SJSA1 (cell line): Measurements from ENCODE around the gene NCKAP5. TPM values are rescaled to one million over a fixed set of nuclear protein-coding genes. Genes with fewer than 3 reads are reported as not detected.
"Not testable (repeated sequence)": the region's sequence is repeated elsewhere in the genome, so short reads cannot be mapped to it uniquely, and the experiment has no call there.

ENCODE experiments used
- DNase-seq, 2 experiments: peaks; one replicate each; pipeline ENCODE4 v3.0.0-alpha.2; 2015 to 2020; ENCODE audit warnings: low spot score in 2 of 2, low read depth in 1 of 2
- H3K27ac ChIP-seq: fragments of 250-450 bp; sonication (Bioruptor Pico); 2 replicates; pipeline ENCODE4 v1.5.1; 2020; ENCODE audit warnings: mild to moderate bottlenecking, moderate library complexity
- H3K27me3 ChIP-seq: fragments of 250-450 bp; sonication (Bioruptor Pico); replicated peaks from 2 replicates; pipeline ENCODE4 v1.5.1; 2020; ENCODE audit warnings: mild to moderate bottlenecking, moderate library complexity
- H3K36me3 ChIP-seq: fragments of 250-450 bp; sonication (Bioruptor Pico); 2 replicates; pipeline ENCODE4 v1.5.1; 2020; ENCODE audit warnings: mild to moderate bottlenecking
- H3K4me1 ChIP-seq: fragments of 250-450 bp; sonication (Bioruptor Pico); replicated peaks from 2 replicates; pipeline ENCODE4 v1.6.1; 2021; ENCODE audit warnings: mild to moderate bottlenecking
- H3K4me3 ChIP-seq: fragments of 250-450 bp; sonication (Bioruptor Pico); 2 replicates; pipeline ENCODE4 v1.5.1; 2020; ENCODE audit warnings: mild to moderate bottlenecking
- H3K9me3 ChIP-seq: fragments of 250-450 bp; sonication (Bioruptor Pico); replicated peaks from 2 replicates; pipeline ENCODE4 v1.5.1; 2020; ENCODE audit warnings: mild to moderate bottlenecking
- total RNA-seq: library from RNA; depleted of rRNA; stranded (reverse); fragments of >200 nt; shearing (Covaris generic); gene quantifications from 2 replicates; pipeline ENCODE4 v1.2.3, GENCODE V29; 2014

Gene NCKAP5
- total RNA-seq, 1 experiment from 2014 or later, result 2.5 TPM

- H3K4me1 ChIP-seq, result peaks cover 9% of the 10 kb centered on the region
- no peaks in the 10 kb centered on the region for H3K36me3 ChIP-seq
- H3K27ac ChIP-seq, result no peak overlapping the region
- H3K4me3 ChIP-seq, result no peak overlapping the region
- H3K27me3 ChIP-seq, result no peaks in the 10 kb centered on the region
- H3K9me3 ChIP-seq, result no peaks in the 10 kb centered on the region
- no peak for DNase-seq
Measured at GRCh38 chr2:133218204-133218603, 350.1 kb downstream of the NCKAP5 start.

DNA sequence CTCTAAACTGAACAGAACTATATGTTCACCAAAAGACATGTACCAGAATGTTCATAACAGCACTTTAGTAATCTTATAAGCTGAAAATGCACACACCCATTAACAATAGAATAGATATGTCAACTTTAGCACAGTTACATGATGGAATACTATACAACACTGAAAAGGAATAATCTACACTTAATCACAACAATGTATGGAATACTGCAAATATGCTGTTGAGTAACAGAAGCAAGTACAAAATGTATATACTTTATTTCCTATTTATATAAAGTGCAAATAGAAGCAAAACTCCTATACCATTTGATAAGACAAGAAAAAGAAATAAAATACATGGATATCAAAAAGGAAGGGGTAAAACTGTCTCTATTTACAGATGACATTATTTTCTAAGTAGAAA lies 352.8 kb downstream of the NCKAP5 start:
- Histone ChIP-seq H3K4me3 (no peak overlapping the region), H3K27me3 (no peaks in the 10 kb centered on the region), H3K36me3 (no peaks in the 10 kb centered on the region), H3K27ac (no peak overlapping the region), H3K4me1 (peaks cover 16% of the 10 kb centered on the region), H3K9me3 (no peaks in the 10 kb centered on the region)
- DNase-seq, result no peak

- Histone ChIP-seq H3K36me3 (no peaks in the 10 kb centered on the region), H3K4me1 (peaks cover 16% of the 10 kb centered on the region), H3K27ac (peak overlapping the region; percentile 25; the same call in 1 of the 2 replicates), H3K27me3 (no peaks in the 10 kb centered on the region), H3K4me3 (no peak overlapping the region), H3K9me3 (no peaks in the 10 kb centered on the region)
- peak in 1 of 2 experiments; percentile 12 for DNase-seq
Measured at GRCh38 chr2:133213651-133214050, 354.6 kb downstream of the NCKAP5 start.

DNA sequence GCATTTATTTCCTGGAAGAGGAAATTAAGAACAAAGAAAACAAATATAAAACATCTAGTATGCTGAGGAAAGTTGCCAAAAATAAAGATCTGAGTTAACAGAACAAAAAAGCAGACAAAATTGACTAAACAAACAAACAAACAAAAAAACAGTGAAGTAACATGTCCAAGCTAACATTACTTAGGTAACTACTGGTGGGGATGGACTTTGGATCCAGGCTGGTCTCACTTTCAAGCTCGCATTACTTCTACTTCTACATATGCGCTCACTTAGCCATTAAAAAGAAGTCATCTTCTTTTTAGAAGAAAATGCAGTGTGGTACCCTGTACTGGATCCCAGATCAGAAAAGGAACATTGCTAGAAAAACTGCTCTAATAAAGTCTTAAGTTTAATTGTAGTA lies 358.9 kb downstream of the NCKAP5 start:
- Histone ChIP-seq H3K9me3 (peaks cover 5% of the 10 kb centered on the region; the same call in 1 of the 2 replicates), H3K4me1 (peaks cover 16% of the 10 kb centered on the region), H3K4me3 (no peak overlapping the region), H3K27ac (no peak overlapping the region), H3K27me3 (no peaks in the 10 kb centered on the region), H3K36me3 (no peaks in the 10 kb centered on the region)
- no peak for DNase-seq

GRCh38 chr2:133206666-133207065 lies 361.6 kb downstream of the NCKAP5 start:
- not testable (repeated sequence) for H3K4me1 ChIP-seq, H3K27ac ChIP-seq, H3K4me3 ChIP-seq, H3K36me3 ChIP-seq, DNase-seq, H3K9me3 ChIP-seq, H3K27me3 ChIP-seq

DNA sequence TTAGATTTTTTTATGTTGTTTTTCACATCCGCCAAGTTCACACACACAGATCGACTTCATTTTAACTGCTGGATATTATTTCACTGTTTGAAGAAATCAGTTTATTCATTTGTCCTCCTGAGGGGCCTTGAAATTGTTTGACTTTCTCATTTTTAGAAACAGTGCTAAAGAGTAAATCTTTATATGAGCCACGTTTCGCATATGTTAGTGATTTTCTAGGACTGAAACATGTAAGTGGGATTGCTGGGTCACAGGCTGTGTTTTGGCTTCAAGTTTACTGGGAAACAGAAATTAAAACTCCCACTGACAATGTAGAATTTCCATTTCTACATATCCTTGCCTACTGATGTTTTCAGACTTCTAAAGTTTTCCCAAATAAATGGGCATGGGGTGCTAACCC lies 363.8 kb downstream of the NCKAP5 start:
- Histone ChIP-seq H3K36me3 (no peaks in the 10 kb centered on the region), H3K27ac (no peak overlapping the region), H3K4me3 (no peak overlapping the region), H3K27me3 (no peaks in the 10 kb centered on the region), H3K9me3 (peaks cover 5% of the 10 kb centered on the region; the same call in 1 of the 2 replicates), H3K4me1 (peaks cover 21% of the 10 kb centered on the region)
- DNase-seq, result no peak

DNA sequence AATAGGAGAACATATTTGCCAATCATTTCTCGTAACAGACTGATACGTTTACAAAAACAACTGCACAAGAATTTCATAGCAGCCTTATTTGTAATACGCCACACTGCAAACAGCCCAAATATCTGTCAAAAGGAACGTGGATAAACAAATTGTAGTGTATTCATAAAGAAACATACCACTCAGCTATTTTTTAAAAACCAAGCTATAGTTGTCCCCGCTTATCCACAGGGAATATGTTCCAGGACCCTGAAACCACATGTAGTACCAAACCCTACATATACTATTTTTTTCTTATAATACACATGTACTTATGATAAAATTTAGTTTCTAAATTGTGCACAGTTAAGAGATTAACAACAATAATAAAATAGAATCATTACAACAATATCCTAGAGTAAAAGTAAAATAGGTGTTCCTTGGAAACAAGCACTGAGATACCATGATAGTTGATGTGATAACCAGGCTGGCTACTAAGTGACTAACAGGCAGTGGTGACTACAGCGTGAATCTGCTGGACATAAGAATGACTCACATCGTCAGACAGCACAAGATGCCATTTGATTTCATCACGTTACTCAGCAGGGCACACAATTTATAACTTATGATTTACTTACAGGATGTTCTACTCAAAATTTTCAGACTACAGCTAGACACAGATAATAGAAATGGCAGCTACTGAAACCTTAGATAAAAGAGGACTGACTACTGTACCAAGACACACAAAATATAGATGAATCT lies 367.4 kb downstream of the NCKAP5 start:
- H3K27me3 ChIP-seq, result no peaks in the 10 kb centered on the region
- peak; percentile 67 to 72 for DNase-seq
- no peak overlapping the region for H3K4me3 ChIP-seq
- peaks cover 32% of the 10 kb centered on the region for H3K4me1 ChIP-seq
- H3K36me3 ChIP-seq, result no peaks in the 10 kb centered on the region
- H3K9me3 ChIP-seq, result no peaks in the 10 kb centered on the region
- H3K27ac ChIP-seq, result peak overlapping the region; percentile 89

- Histone ChIP-seq H3K9me3 (no peaks in the 10 kb centered on the region), H3K4me1 (peaks cover 32% of the 10 kb centered on the region), H3K4me3 (no peak overlapping the region), H3K36me3 (no peaks in the 10 kb centered on the region), H3K27ac (no peak overlapping the region), H3K27me3 (no peaks in the 10 kb centered on the region)
- DNase-seq, result no peak
Measured at GRCh38 chr2:133198678-133199077, 369.6 kb downstream of the NCKAP5 start.

GRCh38 chr2:133197156-133197555 lies 371.1 kb downstream of the NCKAP5 start:
- peaks cover 32% of the 10 kb centered on the region for H3K4me1 ChIP-seq
- no peaks in the 10 kb centered on the region for H3K27me3 ChIP-seq
- H3K4me3 ChIP-seq, result no peak overlapping the region
- no peaks in the 10 kb centered on the region for H3K36me3 ChIP-seq
- H3K9me3 ChIP-seq, result no peaks in the 10 kb centered on the region
- no peak overlapping the region for H3K27ac ChIP-seq
- no peak for DNase-seq

DNA sequence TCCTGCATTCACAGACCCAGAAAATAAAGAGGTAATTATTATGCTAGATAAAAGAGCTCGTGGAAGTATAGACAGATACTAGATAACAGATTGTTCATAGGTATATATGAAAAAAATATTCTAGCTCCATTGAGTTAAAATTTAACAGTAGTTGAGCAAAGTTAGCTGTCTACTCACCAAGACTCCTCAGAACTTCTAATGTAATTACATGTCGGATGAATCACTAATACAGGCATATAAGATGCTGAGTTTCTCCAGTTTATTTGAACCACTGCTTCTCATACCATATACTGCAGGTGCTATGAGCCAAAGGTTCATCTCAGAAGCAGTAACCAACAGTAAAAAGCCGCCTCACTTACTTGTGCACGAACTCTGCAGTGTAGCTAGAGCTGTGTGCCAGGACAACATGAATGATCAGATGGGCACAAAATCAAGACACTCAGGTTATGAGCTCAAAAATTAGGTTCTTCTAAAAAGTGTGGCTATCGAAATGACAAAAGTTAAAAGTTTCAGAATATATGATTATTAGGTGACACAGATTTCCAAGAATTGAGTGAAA lies 373.4 kb downstream of the NCKAP5 start:
- H3K9me3 ChIP-seq, result no peaks in the 10 kb centered on the region
- no peaks in the 10 kb centered on the region for H3K27me3 ChIP-seq
- no peak overlapping the region for H3K4me3 ChIP-seq
- H3K36me3 ChIP-seq, result no peaks in the 10 kb centered on the region
- DNase-seq, result no peak
- no peak overlapping the region for H3K27ac ChIP-seq
- H3K4me1 ChIP-seq, result peaks cover 14% of the 10 kb centered on the region

DNA sequence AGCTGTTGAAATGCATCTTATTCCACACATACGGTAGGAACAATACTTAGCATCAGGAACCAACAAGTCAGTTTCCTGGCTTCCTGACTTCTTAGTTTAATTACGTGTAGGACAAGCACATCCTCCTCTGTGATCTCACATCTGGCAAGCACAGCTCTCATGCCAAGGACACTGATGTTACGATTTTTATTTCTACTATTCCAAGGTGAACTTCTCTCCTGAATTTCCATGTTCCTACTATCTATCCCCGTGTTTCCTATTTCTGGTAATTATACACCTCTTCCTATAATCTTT lies 374.0 kb downstream of the NCKAP5 start:
- no peak overlapping the region for H3K4me3 ChIP-seq
- H3K27ac ChIP-seq, result no peak overlapping the region
- H3K4me1 ChIP-seq, result peaks cover 10% of the 10 kb centered on the region
- no peaks in the 10 kb centered on the region for H3K27me3 ChIP-seq
- DNase-seq, result no peak
- H3K36me3 ChIP-seq, result no peaks in the 10 kb centered on the region
- H3K9me3 ChIP-seq, result no peaks in the 10 kb centered on the region

DNA sequence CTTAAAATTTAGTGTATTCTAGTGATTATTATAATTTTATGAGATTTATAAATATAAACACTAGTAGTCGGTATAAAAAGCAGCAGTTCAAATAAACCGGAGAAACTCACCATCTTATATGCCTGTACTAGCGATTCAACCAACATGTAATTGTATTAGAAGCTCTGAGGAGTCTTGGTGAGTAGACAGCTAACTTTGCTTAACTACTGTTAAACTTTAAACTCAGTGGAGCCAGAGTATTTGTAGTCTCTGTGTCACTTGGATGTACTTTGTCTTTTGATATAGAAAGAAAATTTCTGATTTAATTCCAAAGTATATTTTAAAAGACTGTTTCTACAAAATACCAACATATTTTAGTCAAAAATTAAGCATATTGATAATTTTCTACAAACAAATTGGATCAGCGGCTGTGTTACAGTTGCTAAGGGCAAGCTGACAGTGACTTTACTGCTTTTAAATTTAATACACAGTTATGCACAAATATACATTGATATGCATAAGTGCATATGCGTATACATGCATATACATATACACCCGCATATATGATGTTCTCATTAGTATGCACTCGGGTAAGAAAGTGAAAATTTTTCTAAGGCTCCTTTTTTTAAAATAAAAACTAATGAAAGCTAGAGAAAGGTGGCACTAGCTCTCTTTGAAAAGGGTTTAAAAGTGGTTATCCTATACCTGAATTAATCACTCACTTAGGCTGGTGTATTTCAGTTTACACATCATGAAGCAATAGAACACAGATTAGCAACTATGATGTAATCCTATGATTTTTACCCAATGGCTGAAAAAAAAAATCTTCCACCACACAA lies 374.5 kb downstream of the NCKAP5 start:
- no peaks in the 10 kb centered on the region for H3K27me3 ChIP-seq
- DNase-seq, result no peak
- H3K4me1 ChIP-seq, result peaks cover 4% of the 10 kb centered on the region
- no peaks in the 10 kb centered on the region for H3K36me3 ChIP-seq
- H3K27ac ChIP-seq, result no peak overlapping the region
- no peaks in the 10 kb centered on the region for H3K9me3 ChIP-seq
- H3K4me3 ChIP-seq, result no peak overlapping the region

DNA sequence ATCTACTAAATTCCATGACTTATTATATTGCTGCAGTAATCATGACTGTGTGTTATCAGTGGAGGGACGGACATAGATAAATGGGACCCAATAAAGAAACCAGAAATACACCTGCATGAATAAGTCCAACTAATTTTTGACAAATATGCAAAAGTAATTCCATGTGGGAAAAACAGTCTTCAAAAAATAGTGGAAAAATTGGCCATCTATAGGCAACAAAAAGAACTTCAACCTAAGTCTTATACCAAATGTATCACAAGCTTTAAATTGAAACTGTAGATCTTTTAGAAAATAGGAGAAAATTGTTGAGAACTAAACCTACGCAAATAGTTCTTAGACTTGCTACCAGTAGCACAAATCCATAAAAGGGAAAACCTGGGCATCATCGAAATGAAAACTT lies 376.2 kb downstream of the NCKAP5 start:
- no peak for DNase-seq
- H3K9me3 ChIP-seq, result no peaks in the 10 kb centered on the region
- no peaks in the 10 kb centered on the region for H3K4me1 ChIP-seq
- H3K4me3 ChIP-seq, result no peak overlapping the region
- no peaks in the 10 kb centered on the region for H3K27me3 ChIP-seq
- no peaks in the 10 kb centered on the region for H3K36me3 ChIP-seq
- no peak overlapping the region for H3K27ac ChIP-seq

- H3K4me3 ChIP-seq, result no peak overlapping the region
- H3K9me3 ChIP-seq, result no peaks in the 10 kb centered on the region
- no peaks in the 10 kb centered on the region for H3K27me3 ChIP-seq
- no peaks in the 10 kb centered on the region for H3K4me1 ChIP-seq
- H3K27ac ChIP-seq, result no peak overlapping the region
- no peak for DNase-seq
- H3K36me3 ChIP-seq, result no peaks in the 10 kb centered on the region
Measured at GRCh38 chr2:133177196-133177595, 391.1 kb downstream of the NCKAP5 start.
